MM.1S (cell line): ENCODE data around the gene SLC17A7.

Source experiments
- DNase-seq: peaks from one replicate; pipeline ENCODE4 v3.0.0-alpha.2; 2015
- H2AFZ ChIP-seq: fragments of 300-600 bp; sonication (generic); 2 replicates; pipeline ENCODE4 v1.6.0; 2016; ENCODE audit warnings: antibody characterized with exemption, low read length
- H3F3A ChIP-seq: fragments of 300-600 bp; sonication (generic); 2 replicates; pipeline ENCODE4 v1.6.1; 2016; ENCODE audit warnings: mild to moderate bottlenecking, antibody characterized with exemption, low read length, moderate library complexity, mixed read lengths; ENCODE audit not compliant: insufficient read depth
- H3K27ac ChIP-seq: fragments of 300-600 bp; sonication (generic); 2 replicates; pipeline ENCODE4 v1.5.1; 2016; ENCODE audit warnings: mild to moderate bottlenecking, low read length
- H3K27me3 ChIP-seq: fragments of 300-600 bp; sonication (generic); replicated peaks from 2 replicates; pipeline ENCODE4 v1.6.0; 2016; ENCODE audit warnings: low read length; ENCODE audit not compliant: insufficient read depth
- H3K36me3 ChIP-seq: fragments of 300-600 bp; sonication (generic); replicated peaks from 2 replicates; pipeline ENCODE4 v1.6.1; 2016; ENCODE audit warnings: mild to moderate bottlenecking, low read length, mixed read lengths; ENCODE audit not compliant: insufficient read depth
- H3K4me1 ChIP-seq: fragments of 300-600 bp; sonication (generic); 2 replicates; pipeline ENCODE4 v1.6.1; 2016; ENCODE audit warnings: low read length, mixed read lengths
- H3K4me2 ChIP-seq: fragments of 300-600 bp; sonication (generic); 2 replicates; pipeline ENCODE4 v1.6.0; 2016; ENCODE audit warnings: low read depth, low read length
- H3K4me3 ChIP-seq: fragments of 300-600 bp; sonication (generic); 2 replicates; pipeline ENCODE4 v1.5.1; 2016; ENCODE audit warnings: low read length, mixed read lengths
- H3K79me2 ChIP-seq: fragments of 300-600 bp; sonication (generic); 2 replicates; pipeline ENCODE4 v1.6.1; 2016; ENCODE audit warnings: mixed run types, low read length, mixed read lengths
- H3K9ac ChIP-seq: fragments of 300-600 bp; sonication (generic); 2 replicates; pipeline ENCODE4 v1.6.1; 2016; ENCODE audit warnings: low read length, mixed read lengths
- H3K9me2 ChIP-seq: fragments of 300-600 bp; sonication (generic); replicated peaks from 2 replicates; pipeline ENCODE4 v1.6.1; 2016; ENCODE audit warnings: mild to moderate bottlenecking, low read length, mixed read lengths; ENCODE audit not compliant: insufficient read depth
- H3K9me3 ChIP-seq: fragments of 300-600 bp; sonication (generic); replicated peaks from 2 replicates; pipeline ENCODE4 v1.6.1; 2016; ENCODE audit warnings: mild to moderate bottlenecking, low read length, mixed read lengths; ENCODE audit not compliant: insufficient read depth
- H4K20me1 ChIP-seq: fragments of 300-600 bp; sonication (generic); 2 replicates; pipeline ENCODE4 v1.6.1; 2016; ENCODE audit warnings: mild to moderate bottlenecking, low read length, moderate library complexity, mixed read lengths; ENCODE audit not compliant: insufficient read depth
- CTCF ChIP-seq: fragments of 300-600 bp; sonication (generic); IDR thresholded peaks from 2 replicates; pipeline ENCODE4 v1.5.1; 2016; ENCODE audit warnings: antibody characterized with exemption, low read length, mixed read lengths
- EZH2 ChIP-seq: fragments of 300-600 bp; sonication (generic); optimal IDR thresholded peaks from 2 replicates; pipeline ENCODE3; 2017; ENCODE audit warnings: low read depth, mild to moderate bottlenecking, antibody characterized with exemption, low read length, mixed read lengths
- EZH2phosphoT487 ChIP-seq: fragments of 300-600 bp; sonication (generic); IDR thresholded peaks from 2 replicates; pipeline ENCODE4 v1.6.1; 2018; ENCODE audit warnings: antibody characterized with exemption, low read length

Gene SLC17A7

GRCh38 chr19:49389406-49389805 is 51.9 kb downstream of the SLC17A7 start:
- no peaks in the 10 kb centered on the region for H3K79me2 ChIP-seq
- H3K9me2 ChIP-seq, result no peaks in the 10 kb centered on the region
- H3F3A ChIP-seq, result peaks cover 7% of the 10 kb centered on the region
- no peak overlapping the region for H2AFZ ChIP-seq
- no peak overlapping the region for H3K4me3 ChIP-seq
- H3K4me1 ChIP-seq, result no peaks in the 10 kb centered on the region
- H3K9ac ChIP-seq, result no peak overlapping the region
- H3K4me2 ChIP-seq, result no peak overlapping the region
- no peaks in the 10 kb centered on the region for H4K20me1 ChIP-seq
- DNase-seq, result no peak
- H3K36me3 ChIP-seq, result no peaks in the 10 kb centered on the region
- no peak overlapping the region for H3K27ac ChIP-seq
- no peak for TF ChIP-seq EZH2phosphoT487
- no peak for TF ChIP-seq CTCF
- no peaks in the 10 kb centered on the region for H3K9me3 ChIP-seq
- peaks cover 52% of the 10 kb centered on the region for H3K27me3 ChIP-seq

- peaks cover 44% of the 10 kb centered on the region for H3K27me3 ChIP-seq
- H3K9ac ChIP-seq, result peak within 1 kb of the TSS; percentile 42; the same call in 1 of the 2 replicates
- peak within 1 kb of the TSS; percentile 70 for H2AFZ ChIP-seq
- no peaks in the 10 kb centered on the region for H3K4me1 ChIP-seq
- no peaks in the 10 kb centered on the region for H3K79me2 ChIP-seq
- peak within 1 kb of the TSS; percentile 56; the same call in 1 of the 2 replicates for H3K4me2 ChIP-seq
- no peaks in the 10 kb centered on the region for H3K9me2 ChIP-seq
- no peak for TF ChIP-seq EZH2
- TF ChIP-seq EZH2phosphoT487, result no peak
- no peak for TF ChIP-seq CTCF
- no peaks in the 10 kb centered on the region for H3K9me3 ChIP-seq
- peak; percentile 89 for DNase-seq
- H3K27ac ChIP-seq, result no peak within 1 kb of the TSS
- H3F3A ChIP-seq, result peaks cover 7% of the 10 kb centered on the region
- no peaks in the 10 kb centered on the region for H4K20me1 ChIP-seq
- H3K36me3 ChIP-seq, result no peaks in the 10 kb centered on the region
- peak within 1 kb of the TSS; percentile 33; the same call in 1 of the 2 replicates for H3K4me3 ChIP-seq
These were observed 53.4 kb downstream of the SLC17A7 start, which contains the start of gene KASH5 for GRCh38 chr19:49387936-49388372. Gene KASH5, plus strand, starts transcription at chr19:49388249. Its CDS starts 2,635 bp downstream, at chr19:49390884.

GRCh38 chr19:49383599-49383998 is 57.7 kb downstream of the SLC17A7 start:
- Histone ChIP-seq H4K20me1 (no peaks in the 10 kb centered on the region), H3K27ac (no peak overlapping the region), H3K27me3 (peaks cover 25% of the 10 kb centered on the region), H2AFZ (no peak overlapping the region), H3K4me1 (no peaks in the 10 kb centered on the region), H3K9me3 (no peaks in the 10 kb centered on the region), H3K4me2 (no peak overlapping the region), H3F3A (no peaks in the 10 kb centered on the region), H3K9me2 (no peaks in the 10 kb centered on the region), H3K36me3 (no peaks in the 10 kb centered on the region), H3K4me3 (no peak overlapping the region), H3K9ac (no peak overlapping the region), H3K79me2 (no peaks in the 10 kb centered on the region)
- TF ChIP-seq EZH2 (no peak), EZH2phosphoT487 (no peak), CTCF (no peak)
- DNase-seq, result no peak
